Measurements from ENCODE around the gene AKIP1.
"Not testable (repeated sequence)": the region's sequence is repeated elsewhere in the genome, so short reads cannot be mapped to it uniquely, and the experiment has no call there.

The AKIP1 gene

DNA sequence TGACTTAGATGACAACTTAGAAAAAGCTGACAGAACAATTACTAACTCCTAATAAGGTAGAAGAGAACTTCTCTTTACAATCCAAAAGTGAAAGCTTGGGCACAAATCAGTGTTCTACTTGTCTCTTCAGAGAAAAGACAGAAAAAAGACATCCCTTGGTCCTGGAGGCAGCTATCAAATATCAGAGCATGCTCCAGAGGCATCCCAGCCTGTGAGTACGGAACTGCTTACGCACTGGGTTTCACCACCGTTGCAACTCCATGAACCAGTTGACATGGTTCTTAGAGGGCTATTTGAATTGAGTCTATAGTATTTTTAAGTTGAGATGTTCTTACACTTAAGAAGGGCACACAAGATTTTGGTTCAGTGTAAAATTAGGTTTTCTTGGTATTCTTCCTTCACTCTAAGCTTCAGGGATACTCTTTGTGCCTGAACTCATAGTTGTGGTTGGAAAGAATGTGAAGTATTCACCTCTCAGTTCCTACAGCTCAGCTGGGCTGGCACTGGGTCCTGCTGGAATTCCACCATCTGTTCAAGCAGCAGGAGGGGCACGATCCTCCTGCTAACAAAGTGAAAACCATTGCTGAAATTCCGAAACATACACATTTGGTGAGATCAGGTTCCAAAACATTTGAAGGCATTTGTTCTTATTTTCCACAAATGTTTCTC, 6.3 kb downstream of the AKIP1 start:
- DNase-seq, result no peak

GRCh38 chr11:8922691-8923090, 11.7 kb downstream of the AKIP1 start:
- DNase-seq, result no peak

- DNase-seq, result no peak
These were observed 14.7 kb downstream of the AKIP1 start for GRCh38 chr11:8925711-8926110.

- DNase-seq, result no peak
These were observed 15.2 kb downstream of the AKIP1 start for GRCh38 chr11:8926236-8926635.

- no peak for DNase-seq
These were observed 16.2 kb downstream of the AKIP1 start for GRCh38 chr11:8927233-8927632.

GRCh38 chr11:8928205-8928604, 17.2 kb downstream of the AKIP1 start:
- no peak for DNase-seq

- no peak for DNase-seq
These were observed 18.1 kb downstream of the AKIP1 start for GRCh38 chr11:8928981-8929615.

- DNase-seq, result no peak
These were observed 19.6 kb downstream of the AKIP1 start for GRCh38 chr11:8930456-8931175.

DNA sequence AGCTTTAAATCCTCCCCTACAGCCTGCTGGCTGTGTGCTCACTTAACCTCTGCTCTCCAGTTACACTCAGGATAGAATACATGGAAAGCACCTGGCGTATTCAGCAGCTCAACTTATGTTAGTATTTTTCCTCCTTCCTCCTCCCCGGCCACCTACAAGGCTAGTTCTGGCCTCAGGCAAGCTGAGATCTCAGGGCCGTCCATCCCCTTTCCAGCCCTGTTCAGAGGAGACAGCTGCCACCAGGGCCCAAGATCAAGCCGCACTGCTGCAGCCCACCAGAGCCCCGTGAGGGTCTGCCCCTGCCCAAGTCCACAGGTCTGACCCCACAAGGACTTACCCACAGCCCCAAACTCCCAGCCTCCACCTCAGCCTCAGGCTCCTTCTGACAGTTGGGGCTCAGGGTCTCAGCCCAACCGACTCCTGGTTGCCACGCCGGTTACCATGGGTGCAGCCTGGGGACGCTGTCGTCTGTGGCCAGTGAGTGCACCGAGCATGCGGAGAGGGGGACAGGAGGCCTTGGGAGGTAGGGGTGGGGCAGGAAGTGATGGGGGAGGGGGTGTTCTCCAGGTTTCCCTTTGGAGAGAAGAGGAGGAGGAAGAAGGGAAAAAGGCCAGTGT, 21.7 kb downstream of the AKIP1 start, which contains the start of gene C11orf16:
Gene C11orf16 (minus strand): TSS at position 384 of the 617 bp plus-strand sequence. CDS start 639 bp downstream, outside the sequence.
- no peak for DNase-seq

DNA sequence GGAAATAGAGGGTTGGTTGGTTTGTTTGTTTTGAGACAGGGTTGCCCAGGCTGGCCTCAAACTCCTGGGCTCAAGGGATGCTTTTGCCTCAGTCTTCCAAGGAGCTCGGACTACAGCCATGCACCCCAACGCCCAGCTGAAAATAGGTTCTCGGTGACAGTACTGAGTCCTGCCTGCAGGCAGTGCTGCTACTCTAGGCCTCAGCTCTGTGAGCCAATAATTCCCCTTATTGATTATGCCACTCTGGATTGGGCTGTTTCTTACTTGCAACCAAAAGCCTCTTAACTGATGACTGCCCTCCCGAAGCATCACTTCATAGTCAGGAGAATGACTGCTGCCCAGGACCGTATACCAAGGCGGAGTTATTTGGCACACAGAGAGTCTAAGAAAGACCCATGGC, 22.9 kb downstream of the AKIP1 start:
- DNase-seq, result no peak

- no peak for DNase-seq
These were observed 23.9 kb downstream of the AKIP1 start for GRCh38 chr11:8934742-8935488.

- not testable (repeated sequence) for DNase-seq
These were observed 24.8 kb downstream of the AKIP1 start for GRCh38 chr11:8935789-8936188.

- no peak for DNase-seq
These were observed 26.2 kb downstream of the AKIP1 start for GRCh38 chr11:8937159-8937558.

DNA sequence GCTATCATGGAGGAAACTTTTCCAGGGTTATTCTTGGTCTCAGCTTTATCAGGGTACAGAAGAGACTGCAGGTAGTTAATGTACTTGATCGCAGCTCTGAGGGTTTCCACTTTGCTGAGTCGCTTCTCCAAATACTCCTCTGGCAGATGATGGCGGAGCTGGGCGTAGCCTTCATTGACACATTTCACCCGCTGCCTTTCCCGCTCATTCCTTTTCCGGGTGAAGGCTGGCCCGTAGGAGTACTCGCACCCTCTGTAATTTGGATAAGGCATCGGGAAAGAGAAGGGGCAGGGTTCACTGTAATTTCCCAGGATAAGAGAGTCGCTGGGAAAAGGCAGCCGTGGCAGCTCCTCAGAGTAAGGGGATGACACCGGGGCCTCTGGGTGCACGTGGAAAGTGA, 26.7 kb downstream of the AKIP1 start:
- DNase-seq, result no peak

DNA sequence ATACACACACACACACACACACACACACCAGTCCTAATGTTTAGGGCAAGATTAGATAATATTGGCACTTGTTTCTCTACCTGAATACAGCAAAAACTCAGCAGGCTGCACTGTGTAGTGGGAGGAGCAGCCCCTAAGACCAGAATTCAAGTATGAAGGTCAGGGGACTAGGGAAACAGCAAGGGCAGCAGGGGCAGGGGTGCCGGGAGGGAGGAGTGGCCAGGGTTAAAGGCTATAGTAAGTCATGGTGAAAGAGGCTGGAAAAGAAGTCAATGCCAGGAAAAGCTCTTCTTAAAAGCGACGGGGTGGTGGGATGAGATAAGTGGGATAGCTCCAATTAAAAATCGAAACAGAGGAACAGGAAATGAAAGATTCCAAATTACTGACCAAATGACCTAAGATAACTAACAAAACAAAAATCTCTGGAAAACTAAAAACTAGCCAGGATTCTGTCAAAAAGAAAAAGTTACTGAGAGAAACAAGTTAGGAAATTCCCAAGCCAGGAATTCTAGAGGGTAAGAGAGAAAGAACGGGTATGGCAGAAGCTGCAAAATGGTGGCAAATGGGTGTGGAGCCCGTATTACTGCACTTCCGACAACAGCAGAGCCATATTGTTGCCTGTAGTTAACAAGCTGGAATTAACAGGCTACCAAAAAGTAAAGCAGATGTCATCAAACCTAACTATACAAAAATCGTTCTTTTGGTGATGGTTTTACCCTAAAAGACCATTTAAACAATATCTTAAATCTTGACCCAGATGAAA, 30.5 kb downstream of the AKIP1 start:
- DNase-seq, result no peak

DNA sequence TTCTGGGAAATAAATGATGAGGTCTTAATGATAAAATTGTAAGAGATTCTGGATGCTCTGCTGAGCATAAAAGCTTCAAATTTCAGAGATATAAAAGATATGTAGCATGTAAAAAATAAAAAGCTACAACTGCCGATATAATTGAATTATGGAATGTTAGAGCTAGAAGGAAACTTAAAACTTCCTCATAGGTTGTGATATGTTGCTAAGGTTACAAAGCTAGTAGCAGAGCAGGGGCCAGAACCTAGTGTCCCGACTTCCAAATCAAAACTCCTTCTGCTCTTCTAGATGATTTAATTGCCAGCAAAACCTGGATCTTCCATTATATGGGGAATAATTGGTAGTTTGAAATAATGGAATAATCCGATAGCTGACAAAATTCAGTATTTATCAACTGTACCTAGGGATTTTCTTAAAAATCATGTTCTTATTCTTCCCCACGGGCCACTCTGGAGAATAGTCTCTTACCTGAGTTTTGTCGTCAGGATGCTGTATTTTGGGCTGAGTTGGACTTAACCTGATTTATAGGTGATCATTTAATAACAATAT, 31.6 kb downstream of the AKIP1 start, which contains the start of gene ASCL3:
Gene ASCL3 (minus strand): TSS at position 499 of the 549 bp plus-strand sequence. CDS start 4,855 bp downstream, outside the sequence.
- no peak for DNase-seq

DNA sequence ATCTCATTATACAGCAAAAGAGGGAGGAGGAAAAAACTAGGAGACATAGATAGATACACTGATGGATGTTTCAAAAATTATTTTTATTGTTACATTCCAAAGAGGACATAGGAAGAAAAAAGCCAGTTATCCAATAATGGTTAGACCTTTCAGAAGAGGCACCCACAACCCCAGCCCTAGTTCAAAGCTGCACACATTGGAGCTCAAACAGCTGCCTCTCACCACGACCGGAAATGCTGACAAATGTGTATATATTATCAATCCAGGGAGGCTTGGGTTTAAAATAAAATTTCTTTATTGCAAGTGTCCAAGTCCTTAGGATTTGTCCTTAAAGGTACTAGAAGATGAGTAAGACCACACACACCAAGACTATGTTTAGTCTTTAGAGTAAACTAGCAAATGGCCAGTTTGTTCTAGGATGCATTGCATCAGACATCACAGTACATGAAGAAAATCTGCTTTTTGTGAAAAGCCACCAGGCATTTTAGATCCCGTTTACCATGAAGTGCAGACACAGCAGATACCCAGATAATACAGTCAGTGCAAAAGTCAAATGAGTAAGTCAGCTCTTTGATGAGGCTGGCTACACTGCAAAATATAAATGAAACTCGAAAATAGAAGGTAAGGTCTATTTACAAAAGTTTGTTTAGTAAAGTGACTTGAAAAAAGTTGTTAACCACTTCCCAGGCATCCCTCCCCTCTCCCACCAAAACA, 36.4 kb downstream of the AKIP1 start:
- DNase-seq, result no peak

GRCh38 chr11:8948886-8949285, 37.9 kb downstream of the AKIP1 start:
- DNase-seq, result no peak

DNA sequence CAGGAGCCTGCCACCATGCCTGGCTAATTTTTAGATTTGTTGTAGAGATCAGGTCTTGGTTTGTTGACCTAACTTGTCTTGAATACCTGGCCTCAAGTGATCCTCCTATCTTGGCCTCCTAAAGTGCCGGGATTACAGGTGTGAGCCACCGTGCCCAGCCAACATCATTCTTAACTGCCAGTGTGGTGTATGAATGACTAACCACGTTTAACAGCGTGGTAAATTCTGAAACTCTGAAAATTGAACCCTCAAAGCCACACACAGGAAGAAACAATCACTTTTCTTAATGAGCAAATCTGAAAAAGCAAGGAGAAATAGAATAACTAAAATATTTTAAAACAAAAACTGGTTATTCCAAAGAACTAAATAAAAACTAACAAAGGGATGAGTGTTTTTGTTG, 45.9 kb downstream of the AKIP1 start:
- no peak for DNase-seq

DNA sequence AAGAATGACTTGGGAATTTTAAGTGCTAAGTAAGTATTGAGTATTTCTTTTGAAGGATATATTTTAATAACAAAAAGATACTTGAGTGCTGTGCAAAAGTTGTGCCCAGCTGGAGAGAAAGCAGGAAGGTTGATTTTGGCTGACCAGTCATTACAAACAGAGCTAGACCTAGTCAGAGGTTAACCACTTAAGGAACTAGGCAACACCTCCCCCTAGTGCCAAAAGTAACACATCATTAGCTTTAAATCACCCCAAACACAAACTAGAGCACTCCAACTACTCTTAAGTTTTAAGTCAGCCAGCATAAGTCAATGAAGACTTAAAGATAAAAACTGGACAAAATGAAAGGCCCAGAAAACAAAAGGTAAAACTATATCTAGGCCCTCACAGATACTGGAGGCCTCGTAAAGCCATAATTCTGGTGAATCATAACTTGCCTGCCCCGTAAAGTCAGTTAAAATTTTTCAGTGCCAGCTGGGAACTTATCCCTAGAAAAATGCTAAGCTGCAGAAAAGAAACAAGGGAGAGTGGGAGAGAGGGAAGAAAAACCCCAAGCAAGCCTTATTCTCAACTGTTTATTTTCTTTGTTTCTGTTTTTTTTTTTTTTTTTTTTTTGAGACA, 48.7 kb downstream of the AKIP1 start:
- DNase-seq, result no peak
